Adrenal gland (tissue), 5 donors: Measurements from ENCODE around the gene CERS1.

Source experiments
- CTCF ChIP-seq, 6 experiments: fragments of 450-650 bp in 4 of 6; fragments of 200-600 bp in 2 of 6; sonication (generic) in 1 of 6; IDR thresholded peaks; 1 replicate in 5 of 6; 2 replicates in 1 of 6; pipeline versions ENCODE4 v1.5.1 to v1.8.0; 2016 to 2021; ENCODE audit warnings: antibody characterized with exemption in 6 of 6, mild to moderate bottlenecking in 2 of 6, moderate library complexity in 1 of 6
- POLR2A ChIP-seq, 2 donors: fragments of 450-650 bp; IDR thresholded peaks; one replicate each; pipeline ENCODE4 v1.6.1; 2017; ENCODE audit warnings: antibody characterized with exemption in 2 of 2, mild to moderate bottlenecking in 2 of 2, moderate library complexity in 1 of 2
- donor health status: DM: no; HTN: no; CAD: no.

- TF ChIP-seq CTCF (IDR thresholded peaks at IDR 0.05) = no peak
- TF ChIP-seq POLR2A (IDR thresholded peaks at IDR 0.05) = no peak
These were observed 26.4 kb upstream of the CERS1 start for GRCh38 chr19:18922228-18922985.
